ENCODE measurements around the gene SCG2. TPM values are rescaled to one million over a fixed set of nuclear protein-coding genes. Genes with fewer than 3 reads are reported as not detected.

SCG2 gene
- total RNA-seq, 1 donor from 2014 or later: 5.6 TPM

GRCh38 chr2:223587301-223587700, 14.9 kb downstream of the SCG2 start:
- H3K36me3 Mint-ChIP-seq (ENCODE audit: low read depth, unreplicated experiment): no peaks in the 10 kb centered on the region
- no peak overlapping the region for H2AFZ ChIP-seq (ENCODE audit: low read depth, low read length)
- H3K9me3 ChIP-seq (ENCODE audit: insufficient read depth, low read depth, low read length): no peaks in the 10 kb centered on the region
- H3K27ac Mint-ChIP-seq (ENCODE audit: unreplicated experiment): no peak overlapping the region
- H3K27me3 Mint-ChIP-seq (ENCODE audit: low read depth, unreplicated experiment): no peaks in the 10 kb centered on the region
- no peak overlapping the region for H3K4me3 Mint-ChIP-seq (ENCODE audit: unreplicated experiment)
- TF ChIP-seq CTCF (IDR thresholded peaks at IDR 0.05; ENCODE audit: insufficient read depth, low read depth, low read length) (no peak), EZH2 (IDR thresholded peaks at IDR 0.05; ENCODE audit: insufficient read depth, low read length) (no peak)
- no peaks in the 10 kb centered on the region for H4K20me1 ChIP-seq (ENCODE audit: insufficient read depth, low read length)
- peaks cover 11% of the 10 kb centered on the region for H3K4me1 Mint-ChIP-seq (ENCODE audit: low read depth, unreplicated experiment)
- H3K9ac ChIP-seq (ENCODE audit: low read length): no peak overlapping the region
- no peaks in the 10 kb centered on the region for H3K36me3 ChIP-seq (ENCODE audit: insufficient read depth, low read length)
- H3K9me3 Mint-ChIP-seq (ENCODE audit: unreplicated experiment): no peaks in the 10 kb centered on the region
- no peak for FAIRE-seq
- H3K4me3 ChIP-seq (ENCODE audit: insufficient read depth, low read depth, low read length): no peak overlapping the region
- H3K4me1 ChIP-seq (ENCODE audit: insufficient read depth, low read length): peaks cover 17% of the 10 kb centered on the region
- H3K4me2 ChIP-seq (ENCODE audit: low read length): no peak overlapping the region
- no peaks in the 10 kb centered on the region for H3K27me3 ChIP-seq (ENCODE audit: insufficient read depth, low read length)
- DNase-seq (ENCODE audit: low read depth): peak; percentile 47
- no peaks in the 10 kb centered on the region for H3K79me2 ChIP-seq (ENCODE audit: insufficient read depth, low read length)
- no peak overlapping the region for H3K27ac ChIP-seq (ENCODE audit: low read depth, low read length)

- no peak overlapping the region for H3K4me3 ChIP-seq (ENCODE audit: insufficient read depth, low read depth, low read length)
- DNase-seq (ENCODE audit: low read depth): peak; percentile 83
- H3K9me3 ChIP-seq (ENCODE audit: insufficient read depth, low read depth, low read length): no peaks in the 10 kb centered on the region
- H3K79me2 ChIP-seq (ENCODE audit: insufficient read depth, low read length): no peaks in the 10 kb centered on the region
- Mint-ChIP-seq H3K4me3 (ENCODE audit: unreplicated experiment) (no peak overlapping the region), H3K9me3 (ENCODE audit: unreplicated experiment) (no peaks in the 10 kb centered on the region), H3K27me3 (ENCODE audit: low read depth, unreplicated experiment) (no peaks in the 10 kb centered on the region), H3K27ac (ENCODE audit: unreplicated experiment) (peak overlapping the region; percentile 35), H3K4me1 (ENCODE audit: low read depth, unreplicated experiment) (peaks cover 15% of the 10 kb centered on the region), H3K36me3 (ENCODE audit: low read depth, unreplicated experiment) (no peaks in the 10 kb centered on the region)
- no peak overlapping the region for H3K27ac ChIP-seq (ENCODE audit: low read depth, low read length)
- TF ChIP-seq EZH2 (IDR thresholded peaks at IDR 0.05; ENCODE audit: insufficient read depth, low read length) (no peak), CTCF (IDR thresholded peaks at IDR 0.05; ENCODE audit: insufficient read depth, low read depth, low read length) (no peak)
- H3K27me3 ChIP-seq (ENCODE audit: insufficient read depth, low read length): no peaks in the 10 kb centered on the region
- H3K4me2 ChIP-seq (ENCODE audit: low read length): no peak overlapping the region
- H3K36me3 ChIP-seq (ENCODE audit: insufficient read depth, low read length): no peaks in the 10 kb centered on the region
- H3K9ac ChIP-seq (ENCODE audit: low read length): no peak overlapping the region
- peaks cover 10% of the 10 kb centered on the region for H3K4me1 ChIP-seq (ENCODE audit: insufficient read depth, low read length)
- FAIRE-seq: no peak
- H4K20me1 ChIP-seq (ENCODE audit: insufficient read depth, low read length): no peaks in the 10 kb centered on the region
- H2AFZ ChIP-seq (ENCODE audit: low read depth, low read length): no peak overlapping the region
These were observed 15.9 kb downstream of the SCG2 start for GRCh38 chr2:223586261-223586660.

GRCh38 chr2:223585666-223586065, 16.5 kb downstream of the SCG2 start:
- Histone ChIP-seq H3K4me1 (ENCODE audit: insufficient read depth, low read length) (peaks cover 10% of the 10 kb centered on the region), H3K79me2 (ENCODE audit: insufficient read depth, low read length) (no peaks in the 10 kb centered on the region), H2AFZ (ENCODE audit: low read depth, low read length) (no peak overlapping the region), H3K9me3 (ENCODE audit: insufficient read depth, low read depth, low read length) (no peaks in the 10 kb centered on the region), H3K27ac (ENCODE audit: low read depth, low read length) (no peak overlapping the region), H3K9ac (ENCODE audit: low read length) (no peak overlapping the region), H3K27me3 (ENCODE audit: insufficient read depth, low read length) (no peaks in the 10 kb centered on the region), H3K36me3 (ENCODE audit: insufficient read depth, low read length) (no peaks in the 10 kb centered on the region), H3K4me2 (ENCODE audit: low read length) (no peak overlapping the region), H4K20me1 (ENCODE audit: insufficient read depth, low read length) (no peaks in the 10 kb centered on the region), H3K4me3 (ENCODE audit: insufficient read depth, low read depth, low read length) (no peak overlapping the region)
- peak; percentile 41 for DNase-seq (ENCODE audit: low read depth)
- no peak for FAIRE-seq
- no peak for TF ChIP-seq CTCF (IDR thresholded peaks at IDR 0.05; ENCODE audit: insufficient read depth, low read depth, low read length)
- no peak for TF ChIP-seq EZH2 (IDR thresholded peaks at IDR 0.05; ENCODE audit: insufficient read depth, low read length)
- H3K27me3 Mint-ChIP-seq (ENCODE audit: low read depth, unreplicated experiment): no peaks in the 10 kb centered on the region
- H3K4me3 Mint-ChIP-seq (ENCODE audit: unreplicated experiment): no peak overlapping the region
- no peaks in the 10 kb centered on the region for H3K36me3 Mint-ChIP-seq (ENCODE audit: low read depth, unreplicated experiment)
- peak overlapping the region; percentile 35 for H3K27ac Mint-ChIP-seq (ENCODE audit: unreplicated experiment)
- H3K4me1 Mint-ChIP-seq (ENCODE audit: low read depth, unreplicated experiment): peaks cover 21% of the 10 kb centered on the region
- H3K9me3 Mint-ChIP-seq (ENCODE audit: unreplicated experiment): no peaks in the 10 kb centered on the region
